Muscle layer of duodenum (tissue), 2 donors: ENCODE data around the gene ACTR5.

Experiments used
- H3K27ac ChIP-seq: one replicate; pipeline ENCODE4 v1.7.0; 2013; ENCODE audit warnings: mild to moderate bottlenecking, low read length
- H3K27me3 ChIP-seq: one replicate; pipeline ENCODE4 v1.7.0; 2013; ENCODE audit warnings: low read depth, mild to moderate bottlenecking, control low read depth, low read length
- H3K36me3 ChIP-seq, 2 donors: one replicate each; pipeline ENCODE4 v1.7.0; 2013; ENCODE audit warnings: low read length in 2 of 2, control low read depth in 1 of 2, mild to moderate bottlenecking in 1 of 2; ENCODE audit not compliant: insufficient read depth in 2 of 2, control insufficient read depth in 1 of 2
- H3K4me1 ChIP-seq, 2 donors: one replicate each; pipeline ENCODE4 v1.7.0; 2013; ENCODE audit warnings: low read length in 2 of 2, mild to moderate bottlenecking in 2 of 2, control low read depth in 1 of 2, moderate library complexity in 1 of 2; ENCODE audit not compliant: insufficient read depth in 2 of 2, control insufficient read depth in 1 of 2
- H3K4me3 ChIP-seq, 2 donors: one replicate each; pipeline ENCODE4 v1.7.0; 2013; ENCODE audit warnings: low read length in 2 of 2, low read depth in 1 of 2, mild to moderate bottlenecking in 1 of 2
- H3K9me3 ChIP-seq, 2 donors: one replicate each; pipeline ENCODE4 v1.7.0; 2013; ENCODE audit warnings: low read length in 2 of 2, control low read depth in 1 of 2, mild to moderate bottlenecking in 1 of 2; ENCODE audit not compliant: control insufficient read depth in 1 of 2
- donor health status: healthy.

The ACTR5 gene

DNA sequence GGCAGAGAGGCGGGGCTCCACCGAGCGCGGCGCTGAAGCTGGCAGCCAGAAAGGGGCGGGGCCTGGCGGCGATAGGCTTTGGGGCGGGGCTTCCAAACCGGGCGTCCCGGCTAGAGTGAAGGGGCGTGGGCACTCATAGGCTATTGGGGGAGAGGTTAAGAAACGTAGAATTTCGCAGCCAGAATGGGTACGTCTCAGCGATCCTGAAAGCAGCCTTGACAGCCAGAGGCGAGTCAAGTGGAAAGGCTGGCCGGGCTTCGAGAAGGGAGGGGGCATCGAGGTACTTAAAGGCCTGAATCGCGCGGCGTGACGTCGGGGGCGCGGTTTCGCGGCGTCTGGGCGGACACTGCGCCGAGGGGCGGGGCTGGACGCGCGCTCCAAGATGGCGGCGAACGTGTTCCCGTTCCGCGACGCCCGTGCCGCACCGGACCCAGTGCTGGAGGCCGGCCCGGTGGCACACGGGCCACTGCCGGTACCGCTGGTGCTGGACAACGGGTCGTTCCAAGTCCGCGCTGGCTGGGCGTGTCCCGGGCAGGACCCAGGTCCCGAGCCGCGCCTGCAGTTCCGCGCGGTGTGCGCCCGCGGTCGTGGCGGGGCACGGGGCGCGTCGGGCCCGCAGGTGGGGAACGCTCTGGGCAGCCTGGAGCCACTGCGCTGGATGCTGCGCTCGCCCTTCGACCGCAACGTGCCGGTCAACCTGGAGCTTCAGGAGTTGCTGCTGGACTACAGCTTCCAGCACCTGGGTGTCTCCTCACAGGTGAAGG is at the start of gene ACTR5:
TSS of gene ACTR5 (plus strand) at position 364 of the 764 bp plus-strand sequence. CDS start at position 383, 19 bp downstream.
- peaks cover 7 to 14% of the 10 kb centered on the region in 2 donors for H3K4me1 ChIP-seq
- H3K4me3 ChIP-seq, result peak within 1 kb of the TSS; percentile 83 to 97
- H3K27ac ChIP-seq, result peak within 1 kb of the TSS; percentile 57
- H3K27me3 ChIP-seq, result no peaks in the 10 kb centered on the region
- H3K36me3 ChIP-seq, result peaks cover 0 to 7% of the 10 kb centered on the region in 2 donors
- no peaks in the 10 kb centered on the region for H3K9me3 ChIP-seq

DNA sequence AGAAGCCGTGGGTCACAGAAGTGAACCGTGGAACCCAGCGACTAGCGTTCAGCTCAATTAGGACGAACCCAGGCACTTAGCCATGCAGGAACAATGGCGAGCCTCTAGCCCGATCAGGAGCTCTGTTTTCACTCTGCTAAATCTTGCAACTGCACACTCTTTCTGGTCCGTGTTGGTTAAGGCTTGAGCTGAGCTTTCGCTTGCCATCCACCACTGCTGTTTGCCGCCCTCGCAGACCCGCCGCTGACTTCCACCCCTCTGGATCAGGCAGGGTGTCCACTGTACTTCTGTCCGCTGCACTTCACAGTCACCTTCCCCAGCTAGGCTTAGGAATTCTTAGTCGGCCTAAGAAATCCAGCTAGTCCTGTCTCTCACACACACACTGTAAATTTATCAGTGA is 49.7 kb upstream of the ACTR5 start:
- Histone ChIP-seq H3K27me3 (no peaks in the 10 kb centered on the region), H3K4me3 (no peak overlapping the region), H3K4me1 (no peaks in the 10 kb centered on the region), H3K9me3 (no peaks in the 10 kb centered on the region), H3K36me3 (no peaks in the 10 kb centered on the region), H3K27ac (no peak overlapping the region)

DNA sequence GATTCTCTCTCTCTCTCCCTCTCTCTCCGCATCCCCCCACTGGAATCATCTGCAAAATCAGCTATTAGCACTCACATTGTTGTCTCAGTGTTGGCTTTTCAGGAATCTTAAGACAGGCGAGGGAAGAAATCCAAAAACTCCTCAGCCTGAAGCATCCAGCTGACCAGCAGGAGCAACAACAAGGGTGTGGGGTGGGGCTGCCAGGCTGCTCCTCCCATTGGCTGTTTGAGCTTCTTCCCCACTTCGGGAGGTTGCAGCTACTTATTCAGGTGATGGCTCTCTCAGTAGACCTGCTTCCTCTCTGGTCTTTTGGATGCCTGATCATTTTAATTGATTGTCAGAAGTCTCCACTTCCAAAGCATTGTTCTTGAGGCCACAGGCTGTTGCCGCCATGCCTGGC is 48.1 kb upstream of the ACTR5 start:
- no peaks in the 10 kb centered on the region for H3K36me3 ChIP-seq
- no peak overlapping the region for H3K4me3 ChIP-seq
- H3K9me3 ChIP-seq, result no peaks in the 10 kb centered on the region
- H3K27ac ChIP-seq, result no peak overlapping the region
- no peaks in the 10 kb centered on the region for H3K27me3 ChIP-seq
- H3K4me1 ChIP-seq, result no peaks in the 10 kb centered on the region

DNA sequence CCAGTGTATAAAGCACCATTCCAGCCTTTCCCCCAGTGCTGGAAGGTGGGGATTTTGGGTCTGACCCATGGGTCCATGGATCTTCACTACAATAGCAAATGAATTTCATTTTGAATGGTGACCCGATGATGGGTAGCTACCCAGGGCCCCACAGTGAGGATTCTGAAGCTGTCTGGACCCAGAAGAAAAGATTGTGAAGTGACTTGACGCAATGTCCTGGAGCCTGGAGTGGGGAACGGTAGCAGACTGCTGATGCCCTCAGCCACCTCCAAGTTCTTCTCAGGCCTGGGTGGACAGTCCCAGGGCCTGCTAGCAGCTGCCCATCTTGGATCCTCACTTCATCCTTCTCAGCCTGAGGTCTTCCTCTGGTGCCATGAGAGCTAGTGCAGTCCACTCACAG is 47.3 kb upstream of the ACTR5 start:
- no peaks in the 10 kb centered on the region for H3K4me1 ChIP-seq
- no peaks in the 10 kb centered on the region for H3K9me3 ChIP-seq
- H3K36me3 ChIP-seq, result no peaks in the 10 kb centered on the region
- no peaks in the 10 kb centered on the region for H3K27me3 ChIP-seq
- no peak overlapping the region for H3K4me3 ChIP-seq
- H3K27ac ChIP-seq, result no peak overlapping the region

DNA sequence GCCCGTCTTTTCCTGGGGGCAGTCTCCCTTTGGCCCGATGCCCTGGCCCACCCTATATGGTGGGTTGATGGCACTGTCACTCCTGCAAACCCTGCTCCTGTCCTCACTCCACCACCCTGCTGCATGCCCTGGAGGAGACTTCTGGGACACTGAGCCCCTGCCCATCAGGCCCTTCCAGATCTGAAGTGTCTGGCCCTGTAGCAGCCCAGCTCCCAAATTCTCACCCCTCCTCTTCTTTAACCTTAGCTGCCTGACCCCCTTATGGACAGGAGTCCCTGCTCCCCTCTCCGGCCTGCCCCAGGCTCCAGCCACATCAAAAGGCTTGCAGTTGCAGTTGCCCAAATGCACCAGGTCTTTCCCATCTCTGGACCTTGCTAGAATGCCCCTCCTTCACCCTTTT is 44.7 kb upstream of the ACTR5 start:
- H3K27ac ChIP-seq, result no peak overlapping the region
- no peaks in the 10 kb centered on the region for H3K27me3 ChIP-seq
- no peaks in the 10 kb centered on the region for H3K9me3 ChIP-seq
- H3K4me1 ChIP-seq, result peaks cover 0 to 3% of the 10 kb centered on the region in 2 donors
- H3K36me3 ChIP-seq, result no peaks in the 10 kb centered on the region
- no peak overlapping the region for H3K4me3 ChIP-seq

DNA sequence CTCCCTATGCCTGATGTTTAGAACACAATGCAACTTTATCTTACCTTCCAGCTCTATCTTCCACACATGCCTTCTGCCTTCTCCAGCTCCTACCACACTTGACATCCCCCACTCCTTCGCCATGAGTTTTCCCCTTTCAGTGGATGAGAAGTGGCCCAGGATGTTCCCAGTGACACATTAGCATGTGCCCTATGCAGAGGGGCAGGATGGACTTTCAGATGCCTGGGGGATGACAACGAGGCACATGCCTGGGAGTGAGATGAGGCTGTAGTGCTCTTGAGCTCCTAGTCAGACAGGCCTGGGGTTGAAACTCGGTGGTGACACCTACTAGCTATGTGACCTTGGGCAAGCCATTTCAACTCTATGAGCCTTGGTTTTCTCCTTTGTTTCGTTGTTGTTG is 44.1 kb upstream of the ACTR5 start:
- H3K4me3 ChIP-seq, result no peak overlapping the region
- H3K36me3 ChIP-seq, result no peaks in the 10 kb centered on the region
- H3K27ac ChIP-seq, result no peak overlapping the region
- H3K4me1 ChIP-seq, result peaks cover 0 to 3% of the 10 kb centered on the region in 2 donors
- no peaks in the 10 kb centered on the region for H3K27me3 ChIP-seq
- H3K9me3 ChIP-seq, result no peaks in the 10 kb centered on the region

DNA sequence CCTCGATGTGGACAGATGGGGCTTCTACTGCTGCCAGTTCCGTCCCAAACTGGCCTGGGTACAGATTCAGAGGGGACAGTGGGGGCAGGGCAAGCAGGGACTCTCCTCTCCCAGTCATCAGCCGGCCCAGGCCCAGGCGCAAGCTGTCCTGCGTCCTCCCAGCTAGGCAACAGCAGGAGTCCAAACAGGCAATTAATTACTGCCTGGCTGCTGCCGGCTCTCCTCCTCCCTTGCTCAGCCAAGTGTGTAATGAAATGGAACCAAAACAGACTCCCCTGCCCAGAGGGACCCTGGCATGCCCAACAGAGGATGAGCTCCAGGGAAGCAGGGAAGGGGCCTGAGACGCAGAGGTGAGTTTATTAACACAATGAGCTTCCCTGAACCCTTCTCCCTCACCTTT is 41.8 kb upstream of the ACTR5 start:
- Histone ChIP-seq H3K4me3 (no peak overlapping the region), H3K4me1 (peaks cover 0 to 3% of the 10 kb centered on the region in 2 donors), H3K27ac (no peak overlapping the region), H3K36me3 (no peaks in the 10 kb centered on the region), H3K9me3 (no peaks in the 10 kb centered on the region), H3K27me3 (no peaks in the 10 kb centered on the region)

DNA sequence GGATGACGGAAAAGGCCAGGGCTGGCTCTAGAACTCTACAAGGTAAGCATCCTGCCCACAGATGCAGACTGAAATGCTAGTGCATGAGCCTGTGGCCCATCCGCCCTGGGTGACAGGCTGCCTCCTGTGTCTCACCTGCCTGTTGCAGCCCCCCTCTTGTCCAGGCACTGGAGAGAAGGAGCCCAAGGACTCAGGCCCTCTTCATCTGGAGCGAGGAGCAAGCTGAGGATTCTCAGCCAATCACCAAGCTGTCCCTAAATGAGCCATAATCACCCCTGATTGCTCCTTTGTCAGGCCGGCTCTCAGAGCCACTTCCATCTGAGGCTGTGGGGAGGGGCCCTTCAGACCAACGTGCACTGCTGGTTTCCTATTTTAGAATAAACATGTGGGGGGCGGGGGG is 34.0 kb upstream of the ACTR5 start:
- no peaks in the 10 kb centered on the region for H3K4me1 ChIP-seq
- no peak overlapping the region for H3K27ac ChIP-seq
- no peaks in the 10 kb centered on the region for H3K9me3 ChIP-seq
- H3K36me3 ChIP-seq, result no peaks in the 10 kb centered on the region
- no peak overlapping the region for H3K4me3 ChIP-seq
- peaks cover 9% of the 10 kb centered on the region for H3K27me3 ChIP-seq

DNA sequence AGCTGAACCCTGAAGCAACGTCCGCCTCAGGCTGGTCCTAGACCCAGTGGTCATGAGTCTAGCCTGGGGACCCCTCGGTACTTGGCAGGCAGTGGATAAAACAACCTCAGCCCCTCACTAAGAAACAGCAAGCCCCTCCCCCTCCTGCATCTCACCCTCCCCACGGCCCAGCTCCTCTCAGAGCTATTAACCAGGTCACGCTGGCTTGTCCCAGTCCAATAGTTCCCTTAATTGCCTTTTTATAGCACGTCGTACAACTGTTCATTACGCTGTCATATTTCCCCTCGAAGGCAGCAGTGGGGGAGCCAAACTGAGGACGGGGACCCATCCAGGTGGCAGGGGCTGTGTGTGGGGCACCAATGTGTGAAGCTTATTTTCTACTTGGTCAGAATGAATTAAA is 32.6 kb upstream of the ACTR5 start:
- Histone ChIP-seq H3K36me3 (no peaks in the 10 kb centered on the region), H3K4me3 (no peak overlapping the region), H3K27me3 (peaks cover 18% of the 10 kb centered on the region), H3K9me3 (no peaks in the 10 kb centered on the region), H3K27ac (no peak overlapping the region), H3K4me1 (no peaks in the 10 kb centered on the region)

DNA sequence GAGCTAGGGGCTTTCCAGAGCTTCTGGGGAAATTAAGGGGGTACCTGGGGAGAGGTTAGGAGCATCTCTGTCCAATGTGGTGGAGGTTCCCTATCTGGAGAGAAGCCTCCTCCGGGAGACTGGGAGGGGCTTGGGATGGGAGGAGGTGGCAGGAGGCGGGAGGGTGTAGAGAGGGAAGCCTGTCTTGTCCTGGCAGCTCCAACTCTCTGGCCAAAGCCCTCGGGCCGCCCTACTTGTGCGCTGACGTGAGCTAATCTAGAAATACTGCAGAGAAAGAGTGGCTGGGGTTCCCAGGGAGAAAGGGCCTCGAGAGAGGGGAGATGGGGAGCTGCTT is 25.6 kb upstream of the ACTR5 start:
- Histone ChIP-seq H3K27me3 (peaks cover 81% of the 10 kb centered on the region), H3K4me1 (peaks cover 0 to 38% of the 10 kb centered on the region in 2 donors), H3K9me3 (no peaks in the 10 kb centered on the region), H3K36me3 (no peaks in the 10 kb centered on the region), H3K27ac (no peak overlapping the region), H3K4me3 (no peak overlapping the region)

DNA sequence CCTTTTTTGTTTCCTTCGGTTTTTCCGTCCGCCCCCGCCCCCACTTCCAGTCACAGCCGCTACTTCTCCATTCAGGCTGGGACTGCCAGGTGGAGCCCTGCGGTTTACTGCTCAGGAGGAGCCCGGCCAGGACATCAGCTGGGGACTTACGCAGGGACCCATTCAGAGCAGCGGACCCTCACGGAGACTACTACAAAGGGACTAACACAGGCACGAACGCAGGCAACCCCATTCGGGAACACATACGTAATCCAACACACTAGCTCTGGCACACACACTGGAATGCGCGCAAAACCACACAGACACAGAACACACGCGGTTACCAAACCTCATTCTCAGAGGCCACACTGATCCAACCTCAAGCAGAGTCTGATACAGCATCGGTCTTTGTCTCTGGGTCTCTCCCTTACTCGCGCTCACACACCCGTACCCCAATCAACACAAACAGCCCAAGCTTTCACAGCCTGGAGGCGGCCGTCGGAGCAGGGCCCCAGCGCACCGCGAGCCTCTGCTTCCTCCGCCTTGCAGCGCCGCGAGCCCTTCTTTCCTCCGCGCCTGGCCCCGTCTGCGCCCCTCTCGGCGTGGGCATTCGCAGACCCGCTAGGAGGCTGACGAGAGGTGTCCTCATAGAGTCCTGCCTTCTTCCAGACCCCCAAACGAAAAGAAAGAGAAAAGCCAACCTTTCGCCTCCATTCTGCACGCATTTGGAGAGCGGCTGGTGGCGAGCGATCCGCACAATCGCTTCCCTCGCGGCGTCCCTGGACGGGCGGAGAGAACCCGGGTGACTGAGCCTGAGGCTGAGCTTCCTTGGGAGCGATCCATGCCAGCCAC is 25.0 kb upstream of the ACTR5 start:
- Histone ChIP-seq H3K4me1 (peaks cover 0 to 40% of the 10 kb centered on the region in 2 donors), H3K27ac (no peak overlapping the region), H3K4me3 (peak overlapping the region in 1 of 2 donors; percentile 4), H3K9me3 (no peaks in the 10 kb centered on the region), H3K27me3 (peaks cover 83% of the 10 kb centered on the region), H3K36me3 (no peaks in the 10 kb centered on the region)
